HG03097 (cell line): ENCODE results near the gene MAP3K7CL.
A peak's percentile ranks its signal among the peaks of the same experiment; 100 is the strongest.

Experiments
- ATAC-seq: cut with Tn5 transposase; IDR thresholded peaks from one replicate; pipeline ENCODE4 v1.9.1; 2021; ENCODE audit not compliant: unreplicated experiment, low FRiP score

MAP3K7CL gene

DNA sequence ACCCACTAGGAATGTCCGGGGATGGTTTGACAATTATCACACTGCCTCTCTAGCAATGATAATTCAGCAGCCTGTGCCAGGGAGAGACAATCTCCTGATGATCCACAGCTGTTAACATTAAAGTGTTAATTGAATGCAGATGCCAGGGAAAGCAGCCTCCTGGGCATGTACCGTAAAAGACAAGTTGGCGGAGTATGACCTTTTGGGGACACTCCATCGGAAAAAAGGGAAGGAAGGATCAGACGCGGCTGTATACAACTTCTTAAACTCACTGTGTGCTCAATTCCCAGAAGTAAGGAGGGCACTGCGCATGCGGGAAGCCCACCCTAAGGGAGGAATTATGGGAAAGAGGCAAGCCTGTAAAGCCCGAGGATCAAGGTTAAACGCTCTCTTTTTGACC lies 62.6 kb downstream of the MAP3K7CL start:
- ATAC-seq = no peak

DNA sequence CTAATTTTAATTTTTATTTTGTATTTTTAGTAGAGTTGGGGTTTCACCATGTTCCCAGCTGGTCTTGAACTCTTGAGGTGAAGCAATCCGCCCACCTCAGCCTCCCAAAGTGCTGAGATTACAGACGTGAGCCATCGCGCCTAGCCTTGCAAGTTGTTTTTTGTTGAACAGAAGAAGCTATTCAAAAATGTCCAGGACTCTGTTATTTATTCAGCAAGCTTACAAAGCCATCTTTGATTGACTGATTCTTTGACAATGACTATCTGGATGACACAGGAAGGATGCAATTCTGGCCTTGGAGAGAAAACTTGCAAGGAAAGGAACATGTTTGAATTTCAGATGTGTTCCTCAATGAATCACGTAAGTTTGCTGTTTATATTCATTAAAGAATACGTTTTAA lies 63.5 kb downstream of the MAP3K7CL start:
- ATAC-seq = no peak

DNA sequence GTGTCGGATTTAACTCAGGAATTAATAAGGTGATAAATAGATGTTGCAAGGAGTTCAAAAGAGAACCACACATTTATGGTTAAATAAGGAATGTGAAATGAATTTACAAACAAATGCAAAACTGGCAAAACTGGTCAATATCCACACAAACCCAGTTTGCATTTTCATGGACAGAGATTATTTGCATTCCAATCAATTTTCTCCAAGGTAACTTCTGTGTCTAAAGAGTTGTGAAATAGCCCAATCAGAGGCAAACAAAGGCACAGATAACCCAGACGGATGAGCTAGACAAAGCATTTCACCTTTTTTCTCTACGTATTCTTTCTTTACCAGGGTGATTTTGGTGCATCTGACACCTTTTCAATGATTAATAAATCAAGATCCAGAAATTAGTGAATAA lies 63.9 kb downstream of the MAP3K7CL start:
- no peak for ATAC-seq

DNA sequence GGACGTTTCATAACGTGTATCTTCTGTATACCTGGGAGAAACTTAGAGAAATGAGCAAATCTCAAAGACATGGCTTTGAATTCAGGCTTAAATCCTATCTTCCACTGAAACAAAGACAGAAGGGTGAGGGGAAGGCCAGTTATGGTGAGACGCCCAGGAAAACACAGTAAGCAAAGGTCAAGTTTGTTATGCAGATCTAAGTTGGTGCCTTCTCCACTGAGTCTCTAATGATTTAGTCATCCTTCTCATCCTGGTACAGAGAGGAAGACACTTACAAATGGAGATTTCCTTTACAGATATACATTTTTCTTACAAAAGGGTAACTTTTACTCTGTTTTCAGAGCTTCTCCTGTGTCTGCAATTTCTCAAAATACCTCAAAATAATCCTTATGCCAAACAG lies 64.4 kb downstream of the MAP3K7CL start:
- no peak for ATAC-seq

DNA sequence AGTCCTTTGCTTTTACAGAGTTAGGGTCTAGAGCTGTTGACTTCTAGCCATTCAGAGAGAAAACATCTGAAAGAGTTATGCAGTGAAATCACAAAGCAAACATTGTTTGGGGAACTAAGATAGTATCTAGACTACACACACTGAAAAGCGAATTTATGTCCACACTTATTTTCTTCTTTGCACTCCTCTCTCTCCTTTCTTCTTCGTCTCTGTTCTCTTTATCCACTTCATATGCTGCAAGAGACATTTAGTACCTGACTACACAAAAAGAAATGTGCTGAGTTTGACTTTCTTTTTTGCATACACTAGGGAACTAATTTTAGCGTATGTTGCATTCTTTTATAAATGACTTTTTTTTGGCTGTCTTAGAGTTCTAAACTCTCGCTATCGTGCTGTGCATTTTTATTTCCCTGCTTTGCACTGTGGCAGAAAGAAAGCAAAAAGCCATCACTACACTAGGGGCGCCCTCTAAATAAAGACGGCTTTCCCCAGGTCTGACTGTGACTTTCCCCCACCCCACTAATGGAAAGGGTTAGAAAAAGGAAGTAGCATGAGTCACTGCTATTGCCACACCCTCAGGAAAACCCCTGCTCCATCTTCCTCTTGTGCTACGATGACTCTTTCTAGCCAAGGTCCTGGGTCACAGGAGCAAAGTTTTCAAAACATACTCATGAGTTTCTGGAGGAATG lies 65.7 kb downstream of the MAP3K7CL start:
- ATAC-seq = peak; percentile 87

DNA sequence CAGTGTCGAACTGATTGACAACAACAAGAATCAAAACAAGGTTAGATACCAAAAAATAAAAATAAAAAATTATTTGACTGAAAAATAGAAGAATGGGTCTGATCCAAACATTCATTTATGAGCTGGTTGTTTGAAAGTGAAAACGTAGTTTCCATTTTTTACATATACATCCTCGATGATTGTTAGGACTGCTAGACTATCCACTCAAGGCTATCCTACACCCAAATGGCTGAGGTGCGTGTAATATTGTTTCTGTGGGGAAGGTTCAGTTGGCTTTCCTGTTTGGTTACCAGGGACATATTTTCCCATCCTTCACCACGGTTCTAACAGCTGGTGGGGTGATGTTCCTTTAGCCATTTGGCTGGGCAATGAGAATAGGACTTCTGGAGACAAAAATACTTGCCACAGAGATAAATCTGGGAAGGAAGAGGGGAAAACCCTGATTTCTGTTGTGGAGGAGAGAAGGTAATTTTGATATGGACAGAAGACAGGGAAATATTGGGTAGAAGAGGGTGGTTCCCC lies 66.3 kb downstream of the MAP3K7CL start:
- ATAC-seq = peak; percentile 9

DNA sequence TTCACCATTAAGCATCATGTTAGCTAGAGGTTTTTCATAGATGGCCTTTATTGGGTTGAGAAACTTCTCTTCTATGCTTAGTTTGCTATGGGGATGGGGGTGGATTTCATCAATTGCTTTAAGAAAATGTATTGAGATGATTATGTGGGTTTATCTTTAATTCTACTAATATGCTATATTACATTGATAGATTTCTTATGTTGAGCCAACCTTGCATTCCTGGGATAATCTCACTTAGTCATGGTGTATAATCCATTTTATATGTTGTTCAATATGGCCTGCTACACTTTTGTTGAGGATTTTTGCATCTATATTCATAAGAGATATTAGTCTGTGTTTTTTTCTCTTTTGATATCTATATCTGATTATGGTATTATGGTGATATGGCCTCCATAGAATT lies 70.7 kb downstream of the MAP3K7CL start:
- no peak for ATAC-seq

DNA sequence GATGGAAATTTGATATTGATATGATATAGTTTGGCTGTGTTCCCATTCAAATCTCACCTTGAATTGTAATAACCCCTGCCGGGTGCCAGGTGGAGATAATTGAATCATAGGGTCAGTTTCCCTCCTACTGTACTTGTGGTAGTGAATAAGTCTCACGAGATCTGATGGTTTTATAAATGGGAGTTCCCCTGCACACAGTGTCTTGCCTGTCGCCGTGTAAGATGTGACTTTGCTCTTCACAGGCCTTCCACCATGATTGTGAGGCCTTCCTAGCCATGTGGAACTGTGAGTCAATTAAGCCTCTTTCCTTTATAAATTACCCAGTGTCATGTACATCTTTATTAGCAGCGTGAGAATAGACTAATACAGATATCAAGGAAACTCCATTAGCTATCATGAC lies 74.6 kb downstream of the MAP3K7CL start:
- ATAC-seq = no peak

DNA sequence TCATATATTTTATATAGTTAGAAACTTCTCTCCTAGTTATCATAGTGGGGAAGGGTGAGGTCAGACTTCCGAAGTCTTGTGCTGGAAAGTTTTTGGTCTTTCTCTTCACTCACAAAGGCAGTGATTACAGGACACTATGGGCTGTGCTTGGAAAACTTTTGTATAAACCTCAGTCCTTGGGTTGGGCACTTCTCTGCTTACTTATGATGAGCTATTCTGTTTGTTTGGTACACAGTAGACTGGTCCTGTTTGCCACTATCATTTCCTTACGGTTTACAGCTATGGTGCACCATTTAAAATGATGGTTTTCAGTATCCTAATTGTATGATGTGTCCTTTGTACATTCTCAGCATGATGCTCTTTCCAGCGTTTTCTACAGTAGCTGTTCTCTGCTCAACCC lies 75.5 kb downstream of the MAP3K7CL start:
- ATAC-seq = no peak

DNA sequence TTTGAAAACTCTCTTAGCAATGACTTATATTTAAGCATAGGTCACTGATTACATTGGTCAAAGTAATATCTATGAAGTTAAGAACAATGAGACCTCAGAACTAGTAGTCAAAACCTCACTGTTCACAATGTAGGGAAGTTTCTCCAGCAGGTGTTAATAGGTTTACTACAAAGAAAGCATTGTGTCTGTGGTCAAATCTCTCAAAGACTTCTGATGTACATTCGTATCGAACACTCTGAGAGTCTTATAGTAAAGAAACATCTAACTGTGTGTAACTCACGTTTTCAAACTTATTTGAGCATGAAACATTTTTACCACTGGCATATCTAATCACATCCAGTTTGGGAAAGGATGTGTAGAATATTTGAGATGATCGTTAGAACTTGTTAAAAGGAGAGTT lies 76.0 kb downstream of the MAP3K7CL start:
- no peak for ATAC-seq

DNA sequence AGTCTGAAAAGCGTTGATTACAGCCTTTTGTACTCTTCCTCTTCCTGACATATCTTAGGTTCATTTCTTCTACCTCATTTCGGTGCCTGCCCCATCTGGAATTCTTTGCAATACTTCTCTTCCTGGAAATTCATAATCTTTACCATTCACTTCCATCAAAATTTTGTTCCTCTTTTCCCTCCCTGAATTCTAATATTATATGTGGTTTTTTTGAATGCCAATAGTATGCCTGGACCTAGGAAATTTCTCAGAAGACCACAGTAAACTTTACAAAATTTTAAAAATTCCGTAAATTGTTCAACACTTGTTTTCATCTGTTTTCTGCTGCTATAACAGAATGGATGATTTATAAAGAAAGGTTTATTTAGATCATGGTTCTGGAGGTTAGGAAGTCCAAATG lies 76.8 kb downstream of the MAP3K7CL start:
- ATAC-seq = no peak

DNA sequence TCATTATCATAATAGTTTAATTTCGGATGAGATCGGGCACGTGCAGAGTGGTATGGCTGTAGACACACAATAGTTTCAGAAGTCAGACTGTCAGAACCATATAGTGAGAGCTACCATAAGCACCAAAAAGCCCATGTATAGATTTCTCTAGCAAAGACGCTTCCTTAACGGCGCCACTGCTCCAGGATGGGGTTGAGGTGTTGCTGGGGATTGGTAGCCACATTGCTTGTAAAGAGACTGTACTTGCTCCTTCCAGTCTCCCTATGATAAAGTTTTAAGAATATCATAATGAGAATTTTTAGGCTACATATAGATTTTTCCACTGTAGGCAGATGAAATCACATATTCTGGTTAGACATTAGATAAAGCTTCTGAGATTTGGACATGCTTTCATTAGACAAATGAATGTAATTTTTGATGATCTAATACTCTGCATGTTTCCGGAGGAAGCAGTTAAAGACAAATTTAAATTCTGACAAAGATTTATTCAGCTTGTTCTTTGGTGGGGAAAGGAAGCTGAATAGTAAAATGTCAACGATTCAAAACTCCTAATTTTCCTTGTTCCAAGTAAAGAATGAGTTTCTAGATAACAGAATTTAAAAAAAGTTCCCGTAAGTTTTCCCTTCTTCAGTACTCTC lies 77.7 kb downstream of the MAP3K7CL start:
- ATAC-seq = no peak

DNA sequence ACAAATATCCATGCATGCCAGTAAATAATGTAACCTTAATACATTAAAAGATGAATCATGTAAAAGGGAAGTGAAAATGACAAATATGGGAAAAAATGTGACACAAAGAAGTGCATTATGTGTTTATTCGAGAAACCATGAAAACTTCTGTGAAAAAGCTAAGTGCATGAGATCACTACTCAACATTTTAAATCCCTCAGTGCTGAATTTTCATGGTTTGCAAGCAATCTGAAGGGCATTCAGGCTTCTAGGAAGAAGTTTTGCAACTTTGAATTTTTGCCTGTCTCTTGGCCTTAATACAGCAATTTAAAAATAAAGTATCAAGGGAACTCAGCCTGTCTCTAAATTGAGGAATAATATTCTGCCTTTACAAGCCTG lies 78.2 kb downstream of the MAP3K7CL start:
- no peak for ATAC-seq

DNA sequence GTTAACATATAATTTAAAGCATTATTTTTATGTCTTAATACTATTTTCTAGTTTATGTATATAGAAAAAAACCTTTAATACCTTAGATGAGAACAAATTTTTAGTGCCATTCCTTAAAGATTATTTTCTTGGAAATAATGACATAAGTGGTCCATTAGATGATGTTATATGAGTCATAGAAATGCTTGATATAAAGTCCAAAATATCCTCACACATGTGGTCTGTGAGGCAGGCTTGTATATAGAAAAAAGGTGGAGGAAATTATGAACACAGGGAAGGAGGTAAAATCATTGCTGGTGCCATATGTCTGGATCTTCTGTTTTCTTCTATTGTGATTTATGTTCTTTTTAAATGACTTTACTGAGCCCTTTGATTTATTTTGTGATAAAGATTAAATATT lies 79.3 kb downstream of the MAP3K7CL start:
- no peak for ATAC-seq

DNA sequence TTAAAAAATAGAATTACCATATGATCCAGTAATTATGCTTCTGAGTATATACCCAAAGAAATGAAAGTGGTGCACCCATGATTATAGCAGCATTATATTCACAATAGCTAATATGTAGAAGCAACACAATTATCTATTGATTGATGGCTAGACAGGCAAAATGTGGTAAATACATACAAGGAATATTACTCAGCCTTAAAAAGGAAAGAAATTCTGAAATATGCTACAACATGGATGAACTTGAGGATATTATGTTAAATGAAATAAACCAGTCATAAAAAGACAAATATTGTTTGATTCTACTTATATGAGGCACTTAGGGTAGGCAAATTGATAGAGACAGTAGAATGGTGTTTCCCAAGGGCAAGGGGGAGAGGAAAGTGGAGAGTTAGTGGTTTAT lies 80.8 kb downstream of the MAP3K7CL start:
- ATAC-seq = no peak

DNA sequence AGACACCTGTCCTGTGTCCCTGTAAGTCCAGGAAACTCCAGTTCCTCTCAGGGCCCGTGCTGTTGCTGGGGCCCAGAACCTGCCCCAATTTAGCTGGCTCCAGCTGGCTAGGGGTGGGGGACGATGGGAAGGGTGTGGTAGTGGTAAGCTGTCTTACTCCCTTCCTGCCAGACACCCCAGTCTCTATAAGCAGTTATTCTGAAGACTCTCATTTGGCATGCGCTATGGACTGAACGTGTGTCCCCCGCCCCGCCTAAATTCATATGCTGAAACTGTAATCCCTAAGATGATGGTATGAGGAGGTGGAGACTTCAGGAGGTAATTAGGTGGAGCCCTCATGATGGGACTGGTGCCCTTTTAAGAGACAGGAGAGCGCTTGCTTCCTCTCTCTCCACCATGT lies 82.0 kb downstream of the MAP3K7CL start:
- no peak for ATAC-seq

DNA sequence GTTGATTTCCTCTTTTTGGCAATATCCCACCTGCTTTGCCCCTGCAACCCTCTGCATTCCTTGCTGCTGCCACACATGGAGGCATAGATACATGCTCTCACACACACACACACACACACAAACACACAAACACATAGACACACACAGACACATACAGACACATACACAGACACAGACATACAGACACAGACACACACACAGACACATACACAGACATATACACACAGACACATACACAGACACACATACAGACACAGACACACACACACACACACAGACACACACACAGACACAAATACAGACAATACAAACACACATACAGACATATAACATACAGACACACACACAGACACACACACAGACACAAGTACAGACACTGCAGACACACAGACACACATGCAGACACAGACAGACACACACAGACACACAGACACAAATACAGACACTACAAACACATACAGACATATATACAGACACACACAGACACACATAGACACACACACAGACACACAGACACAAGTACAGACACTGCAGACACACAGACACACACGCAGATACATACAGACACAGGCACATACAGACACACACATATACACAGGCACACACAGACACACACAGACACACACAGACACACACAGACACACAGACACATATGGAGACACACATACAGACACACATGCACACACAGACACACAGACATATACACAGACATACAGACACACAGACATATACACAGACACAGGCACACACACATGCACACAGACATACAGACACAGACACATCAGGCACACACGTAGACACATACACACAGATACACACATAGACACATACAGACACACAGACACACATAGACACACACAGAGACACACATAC lies 83.3 kb downstream of the MAP3K7CL start:
- no peak for ATAC-seq

DNA sequence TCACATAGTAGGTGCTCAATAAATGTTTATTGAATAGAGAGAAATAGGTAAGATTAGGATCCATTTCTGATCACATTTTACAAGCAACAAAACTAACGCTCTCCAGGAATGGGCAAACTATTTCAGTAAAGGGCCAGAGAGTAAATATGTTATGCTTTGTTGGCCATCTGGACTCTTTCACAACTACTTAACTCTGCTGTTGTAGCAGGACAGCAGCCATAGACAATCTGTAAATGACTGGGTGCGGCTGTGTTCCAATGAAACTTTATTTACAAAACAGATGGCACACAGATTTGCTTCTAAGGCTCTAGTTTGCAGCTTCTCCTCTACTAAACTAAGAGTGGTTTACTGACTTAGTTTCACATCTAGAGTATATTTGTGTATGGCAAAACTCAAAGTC lies 85.3 kb downstream of the MAP3K7CL start:
- ATAC-seq = no peak

DNA sequence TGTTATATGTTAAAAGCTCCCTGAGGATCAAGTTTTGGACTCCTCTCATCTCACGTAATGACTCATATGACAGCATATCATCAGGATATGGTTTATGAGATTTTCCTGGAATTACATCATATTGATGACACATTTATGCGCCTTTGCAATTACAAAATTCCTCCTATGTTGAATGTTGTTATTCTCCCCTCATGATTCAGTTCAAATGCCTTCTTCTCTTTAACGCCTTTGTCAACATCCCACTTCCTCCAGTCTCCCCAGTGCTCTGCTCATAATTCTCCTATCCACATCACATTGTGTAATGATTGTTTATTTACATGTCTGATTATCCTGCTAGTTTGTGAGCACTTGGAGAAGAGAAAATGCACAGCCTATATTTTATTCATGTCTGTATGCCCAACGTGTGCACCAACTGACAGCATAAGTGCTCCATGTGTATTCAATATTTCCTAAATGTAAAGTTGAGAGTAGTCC lies 87.4 kb downstream of the MAP3K7CL start:
- no peak for ATAC-seq

DNA sequence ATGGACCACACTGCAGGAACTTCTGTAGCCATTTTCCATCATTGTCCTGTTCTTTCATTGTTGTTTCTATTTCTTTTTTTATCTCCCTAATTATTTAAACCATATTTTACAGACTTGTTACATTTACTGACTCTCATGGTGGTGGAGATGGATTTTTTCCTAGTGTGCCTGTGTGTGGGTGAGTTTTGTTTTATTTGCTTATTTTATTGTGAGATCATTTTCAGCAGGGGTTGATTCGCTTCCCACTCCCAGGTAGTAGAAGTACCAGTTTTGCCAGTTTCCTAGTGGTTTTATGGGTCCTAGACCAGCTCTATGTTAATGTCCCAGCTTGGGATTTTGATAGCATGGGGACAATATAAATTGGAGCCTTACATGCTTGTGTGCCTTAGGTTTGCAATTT lies 88.3 kb downstream of the MAP3K7CL start:
- ATAC-seq = no peak

DNA sequence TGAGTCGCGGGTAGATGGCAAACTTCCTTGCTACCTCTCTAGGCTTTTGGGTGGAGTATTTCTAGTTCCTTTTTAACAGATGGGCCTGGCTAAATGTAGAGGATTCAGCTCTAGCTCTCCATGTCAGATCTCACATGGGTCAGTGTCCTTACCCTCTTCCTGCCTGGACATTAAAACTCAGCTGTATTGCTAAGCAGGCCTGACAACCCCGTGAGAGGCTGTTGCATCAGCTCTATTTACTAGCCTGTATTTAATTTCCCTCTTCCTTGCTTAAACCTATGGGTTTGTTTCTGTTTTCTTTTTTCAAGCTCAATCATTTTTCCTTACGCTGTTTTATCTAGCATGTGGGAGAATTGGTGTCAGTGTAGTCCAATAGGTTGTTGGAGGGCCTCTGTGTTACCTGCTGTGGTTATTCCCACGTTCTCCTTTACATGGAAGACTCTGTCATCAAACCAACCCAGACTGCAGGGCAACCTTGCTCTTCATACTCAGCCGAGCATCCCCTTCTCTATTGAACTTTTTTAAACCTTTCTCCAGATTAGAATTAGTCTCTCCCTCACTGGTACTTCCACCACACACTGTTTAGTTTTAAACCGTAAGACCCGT lies 88.8 kb downstream of the MAP3K7CL start:
- ATAC-seq = no peak
